Stimulated activated CD4-positive, alpha-beta T cell treated with anti-CD3 and anti-CD28 coated beads, Interleukin-1b, Interleukin-23, amount 100 ng/mL, for 24 hours (primary cell): ENCODE measurements around the gene NUP62.
"Not testable (repeated sequence)": the region's sequence is repeated elsewhere in the genome, so short reads cannot be mapped to it uniquely, and the experiment has no call there.

Experiments used
- DNase-seq, 4 experiments: peaks; one replicate each; pipeline ENCODE4 v3.0.0-alpha.2; 2020; ENCODE audit warnings: low read depth in 4 of 4, low spot score in 1 of 4

Gene NUP62

GRCh38 chr19:49925486-49925885, 3.8 kb downstream of the NUP62 start:
- no peak for DNase-seq

GRCh38 chr19:49924881-49925210, 4.5 kb downstream of the NUP62 start:
- not testable (repeated sequence) for DNase-seq

GRCh38 chr19:49924004-49924880, 5.1 kb downstream of the NUP62 start:
- no peak for DNase-seq

- DNase-seq = no peak
Observed at GRCh38 chr19:49923055-49924003, 6.0 kb downstream of the NUP62 start.

- no peak for DNase-seq
Observed at GRCh38 chr19:49921871-49922795, 7.2 kb downstream of the NUP62 start.

- no peak for DNase-seq
Observed at GRCh38 chr19:49920624-49921363, 8.5 kb downstream of the NUP62 start.

- no peak for DNase-seq
Observed at GRCh38 chr19:49918089-49918488, 11.2 kb downstream of the NUP62 start.

GRCh38 chr19:49916839-49917733, 12.2 kb downstream of the NUP62 start:
- DNase-seq = no peak

GRCh38 chr19:49915271-49915670, 14.0 kb downstream of the NUP62 start:
- no peak for DNase-seq

GRCh38 chr19:49913720-49914119, 15.6 kb downstream of the NUP62 start:
- DNase-seq = no peak

GRCh38 chr19:49912965-49913685, 16.2 kb downstream of the NUP62 start:
- DNase-seq = no peak

GRCh38 chr19:49911381-49912145, 17.7 kb downstream of the NUP62 start:
- DNase-seq = no peak

- DNase-seq = no peak
Observed at GRCh38 chr19:49910179-49910578, 19.1 kb downstream of the NUP62 start.

- DNase-seq = no peak
Observed at GRCh38 chr19:49908480-49909420, 20.6 kb downstream of the NUP62 start.

- no peak for DNase-seq
Observed at GRCh38 chr19:49907745-49908446, 21.4 kb downstream of the NUP62 start.

- no peak for DNase-seq
Observed at GRCh38 chr19:49906879-49907564, 22.3 kb downstream of the NUP62 start.
